H9 (cell line): ENCODE results near the gene KLHL14. TPM values are rescaled to one million over a fixed set of nuclear protein-coding genes. Genes with fewer than 3 reads are reported as not detected.

ENCODE experiments used
- DNase-seq: peaks from one replicate; pipeline ENCODE4 v3.0.0-alpha.2; 2017
- H2AFZ ChIP-seq: one replicate; pipeline ENCODE4 v1.6.1; 2013; ENCODE audit warnings: mild to moderate bottlenecking, low read length, control low read depth, moderate library complexity
- H2AK5ac ChIP-seq: 2 replicates; pipeline ENCODE4 v1.6.1; 2013; ENCODE audit warnings: low read length, control low read depth, mixed read lengths; ENCODE audit not compliant: insufficient read length
- H2BK120ac ChIP-seq: one replicate; pipeline ENCODE4 v1.6.1; 2013; ENCODE audit warnings: low read depth, mild to moderate bottlenecking, low read length, control low read depth, inconsistent platforms; ENCODE audit not compliant: poor library complexity, severe bottlenecking
- H2BK12ac ChIP-seq: 2 replicates; pipeline ENCODE4 v1.6.1; 2013; ENCODE audit warnings: low read length, control low read depth, mixed read lengths, low read depth; ENCODE audit not compliant: insufficient read length
- H2BK15ac ChIP-seq: 2 replicates; pipeline ENCODE4 v1.6.1; 2013; ENCODE audit warnings: low read depth, low read length, control low read depth
- H2BK20ac ChIP-seq: one replicate; pipeline ENCODE4 v1.6.1; 2013; ENCODE audit warnings: low read depth, mild to moderate bottlenecking, low read length, control low read depth, inconsistent platforms; ENCODE audit not compliant: poor library complexity, severe bottlenecking
- H2BK5ac ChIP-seq: 2 replicates; pipeline ENCODE4 v1.6.1; 2013; ENCODE audit warnings: low read length, control low read depth, mixed read lengths; ENCODE audit not compliant: insufficient read length
- H3K14ac ChIP-seq: 2 replicates; pipeline ENCODE4 v1.6.1; 2013; ENCODE audit warnings: low read length, control low read depth; ENCODE audit not compliant: insufficient read depth
- H3K18ac ChIP-seq: 2 replicates; pipeline ENCODE4 v1.6.1; 2013; ENCODE audit warnings: low read depth, mild to moderate bottlenecking, mixed read lengths, low read length, control low read depth; ENCODE audit not compliant: insufficient read length
- H3K23ac ChIP-seq: 2 replicates; pipeline ENCODE4 v1.6.1; 2013; ENCODE audit warnings: low read length, control low read depth, mixed read lengths, low read depth; ENCODE audit not compliant: insufficient read length
- H3K23me2 ChIP-seq: 2 replicates; pipeline ENCODE4 v1.6.1; 2013; ENCODE audit warnings: low read depth, mild to moderate bottlenecking, mixed read lengths, low read length, control low read depth; ENCODE audit not compliant: insufficient read length, poor library complexity, severe bottlenecking
- H3K27ac ChIP-seq: 2 replicates; pipeline ENCODE4 v1.5.1; 2013; ENCODE audit warnings: low read length, control low read depth, mixed read lengths, low read depth; ENCODE audit not compliant: insufficient read length
- H3K27me3 ChIP-seq: 2 replicates; pipeline ENCODE4 v1.6.1; 2013; ENCODE audit warnings: low read length, control low read depth, inconsistent platforms; ENCODE audit not compliant: insufficient read depth
- H3K4ac ChIP-seq: 2 replicates; pipeline ENCODE4 v1.6.1; 2013; ENCODE audit warnings: low read depth, mild to moderate bottlenecking, control low read depth, inconsistent platforms, low read length, moderate library complexity
- H3K4me1 ChIP-seq: 2 replicates; pipeline ENCODE4 v1.6.1; 2013; ENCODE audit warnings: low read length, control low read depth, inconsistent platforms; ENCODE audit not compliant: insufficient read depth
- H3K4me2 ChIP-seq: 2 replicates; pipeline ENCODE4 v1.6.1; 2013; ENCODE audit warnings: low read length, control low read depth, mixed read lengths; ENCODE audit not compliant: insufficient read length, insufficient read depth
- H3K56ac ChIP-seq: 2 replicates; pipeline ENCODE4 v1.6.1; 2013; ENCODE audit warnings: low read depth, mild to moderate bottlenecking, mixed read lengths, low read length, control low read depth; ENCODE audit not compliant: insufficient read length
- H3K79me1 ChIP-seq: 2 replicates; pipeline ENCODE4 v1.6.1; 2013; ENCODE audit warnings: low read depth, mild to moderate bottlenecking, moderate library complexity, low read length, control low read depth, inconsistent platforms; ENCODE audit not compliant: insufficient read depth, poor library complexity, severe bottlenecking
- H3K79me2 ChIP-seq: 2 replicates; pipeline ENCODE4 v1.6.1; 2013; ENCODE audit warnings: low read length, control low read depth, inconsistent platforms; ENCODE audit not compliant: insufficient read depth
- H3K9ac ChIP-seq: 2 replicates; pipeline ENCODE4 v1.6.1; 2013; ENCODE audit warnings: low read length, control low read depth, mixed read lengths; ENCODE audit not compliant: insufficient read length; ENCODE audit errors: extremely low read depth
- H3K9me3 ChIP-seq: one replicate; pipeline ENCODE4 v1.6.1; 2013; ENCODE audit warnings: low read depth, low read length, inconsistent platforms; ENCODE audit not compliant: control insufficient read depth
- H3T11ph ChIP-seq: one replicate; pipeline ENCODE4 v1.6.1; 2013; ENCODE audit warnings: mild to moderate bottlenecking, low read length, control low read depth, inconsistent platforms
- H4K20me1 ChIP-seq: one replicate; pipeline ENCODE4 v1.6.1; 2013; ENCODE audit not compliant: control insufficient read depth, insufficient read length, insufficient read depth
- H4K5ac ChIP-seq: 2 replicates; pipeline ENCODE4 v1.6.1; 2013; ENCODE audit warnings: low read depth, mild to moderate bottlenecking, mixed read lengths, low read length, control low read depth; ENCODE audit not compliant: insufficient read length
- H4K8ac ChIP-seq: replicated peaks from 2 replicates; pipeline ENCODE4 v1.6.1; 2013; ENCODE audit warnings: low read length, control low read depth, mixed read lengths, low read depth; ENCODE audit not compliant: insufficient read length
- H4K91ac ChIP-seq: 2 replicates; pipeline ENCODE4 v1.6.1; 2013; ENCODE audit warnings: low read depth, mild to moderate bottlenecking, moderate library complexity, mixed read lengths, low read length, control low read depth; ENCODE audit not compliant: insufficient read length
- H3K27ac Mint-ChIP-seq, 3 experiments: 2 replicates in 2 of 3; 3 replicates in 1 of 3; pipeline ENCODE4 v1.8.0; 2020 to 2021; ENCODE audit warnings: mixed read lengths in 3 of 3, mild to moderate bottlenecking in 1 of 3, moderate library complexity in 1 of 3
- H3K27me3 Mint-ChIP-seq: 2 replicates; pipeline ENCODE4 v1.8.0; 2021; ENCODE audit warnings: low read depth, mild to moderate bottlenecking, moderate library complexity, mixed read lengths
- H3K36me3 Mint-ChIP-seq, 3 experiments: 2 replicates in 2 of 3; 3 replicates in 1 of 3; pipeline ENCODE4 v1.8.0; 2020 to 2021; ENCODE audit warnings: low read depth in 3 of 3, mixed read lengths in 3 of 3; ENCODE audit not compliant: insufficient read depth in 1 of 3
- H3K4me1 Mint-ChIP-seq, 2 experiments: 2 replicates each; pipeline ENCODE4 v1.8.0; 2020; ENCODE audit warnings: mixed read lengths in 2 of 2
- H3K4me3 Mint-ChIP-seq, 2 experiments: 2 replicates in 1 of 2; 3 replicates in 1 of 2; pipeline ENCODE4 v1.8.0; 2020 to 2021; ENCODE audit warnings: mild to moderate bottlenecking in 2 of 2, mixed read lengths in 2 of 2, moderate library complexity in 1 of 2
- H3K9me3 Mint-ChIP-seq, 2 experiments: 2 replicates in 1 of 2; 3 replicates in 1 of 2; pipeline ENCODE4 v1.8.0; 2020; ENCODE audit warnings: mild to moderate bottlenecking in 2 of 2, mixed read lengths in 2 of 2, moderate library complexity in 1 of 2
- WGBS: extraction: QIAGEN DNeasy Blood & Tissue Kit; methylation state at CpG from one replicate; pipeline ENCODE4 v1.1.7; 2013; ENCODE audit warnings: missing lambda C conversion rate, low lambda C conversion rate, mixed read lengths; ENCODE audit not compliant: insufficient read length; ENCODE audit errors: extremely low coverage; 5-methylcytosine and 5-hydroxymethylcytosine counted together
- total RNA-seq: library from RNA; stranded (reverse); gene quantifications from 2 replicates; pipeline ENCODE4 v1.2.1, GENCODE V29; 2021
- TF ChIP-seq, protein P1 (sequence below): fragments of 200-600 bp; sonication (generic); conservative IDR thresholded peaks from 3 replicates; pipeline ENCODE4 v1.8.0; 2021; ENCODE audit warnings: antibody characterized with exemption, mild to moderate bottlenecking

The KLHL14 gene
- total RNA-seq, 1 experiment from 2014 or later: 1.0 TPM

DNA sequence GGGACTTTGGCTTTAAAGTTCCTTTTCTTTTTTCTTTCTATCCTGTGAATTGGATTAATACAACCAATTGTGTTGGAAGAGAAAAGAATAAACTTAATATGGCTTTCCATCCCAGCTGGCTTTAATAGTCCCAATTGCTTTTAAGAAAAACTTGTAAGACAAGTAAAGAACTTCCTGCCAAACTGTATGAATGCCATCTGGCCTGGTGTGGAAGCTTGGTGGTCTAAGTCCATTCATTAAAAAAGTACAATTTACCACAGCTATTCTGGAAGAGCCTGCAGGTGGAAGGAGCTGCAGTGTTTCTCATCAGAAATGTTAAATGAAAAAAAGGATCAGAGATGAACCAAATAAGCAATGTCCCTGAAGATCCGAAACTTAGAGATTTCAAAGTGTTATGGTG, 103.9 kb downstream of the KLHL14 start:
- Histone ChIP-seq H3K9me3 (no peaks in the 10 kb centered on the region), H2AK5ac (no peak overlapping the region), H4K20me1 (no peaks in the 10 kb centered on the region), H3K4ac (no peak overlapping the region), H4K91ac (no peak overlapping the region), H3K4me2 (no peak overlapping the region), H4K8ac (no peak overlapping the region), H3K14ac (no peak overlapping the region), H3K79me1 (no peaks in the 10 kb centered on the region), H3K4me1 (no peaks in the 10 kb centered on the region), H3T11ph (no peak overlapping the region), H3K9ac (no peak overlapping the region), H4K5ac (no peak overlapping the region), H2BK15ac (no peak overlapping the region), H3K79me2 (no peaks in the 10 kb centered on the region), H3K27me3 (no peaks in the 10 kb centered on the region), H2BK5ac (no peak overlapping the region), H2AFZ (no peak overlapping the region), H2BK20ac (no peak overlapping the region), H2BK12ac (no peak overlapping the region), H3K23me2 (no peaks in the 10 kb centered on the region), H3K27ac (no peak overlapping the region), H3K56ac (no peak overlapping the region), H2BK120ac (no peak overlapping the region), H3K23ac (no peak overlapping the region), H3K18ac (no peak overlapping the region)
- no CpG with 5 or more reads among the region's 1 CpG for WGBS
- no peak overlapping the region for H3K4me3 Mint-ChIP-seq
- H3K9me3 Mint-ChIP-seq: no peaks in the 10 kb centered on the region; a peak in 1 of 5 replicates
- TF ChIP-seq, protein P1, sequence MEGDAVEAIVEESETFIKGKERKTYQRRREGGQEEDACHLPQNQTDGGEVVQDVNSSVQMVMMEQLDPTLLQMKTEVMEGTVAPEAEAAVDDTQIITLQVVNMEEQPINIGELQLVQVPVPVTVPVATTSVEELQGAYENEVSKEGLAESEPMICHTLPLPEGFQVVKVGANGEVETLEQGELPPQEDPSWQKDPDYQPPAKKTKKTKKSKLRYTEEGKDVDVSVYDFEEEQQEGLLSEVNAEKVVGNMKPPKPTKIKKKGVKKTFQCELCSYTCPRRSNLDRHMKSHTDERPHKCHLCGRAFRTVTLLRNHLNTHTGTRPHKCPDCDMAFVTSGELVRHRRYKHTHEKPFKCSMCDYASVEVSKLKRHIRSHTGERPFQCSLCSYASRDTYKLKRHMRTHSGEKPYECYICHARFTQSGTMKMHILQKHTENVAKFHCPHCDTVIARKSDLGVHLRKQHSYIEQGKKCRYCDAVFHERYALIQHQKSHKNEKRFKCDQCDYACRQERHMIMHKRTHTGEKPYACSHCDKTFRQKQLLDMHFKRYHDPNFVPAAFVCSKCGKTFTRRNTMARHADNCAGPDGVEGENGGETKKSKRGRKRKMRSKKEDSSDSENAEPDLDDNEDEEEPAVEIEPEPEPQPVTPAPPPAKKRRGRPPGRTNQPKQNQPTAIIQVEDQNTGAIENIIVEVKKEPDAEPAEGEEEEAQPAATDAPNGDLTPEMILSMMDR: no peak
- no peak overlapping the region for H3K27ac Mint-ChIP-seq
- H3K36me3 Mint-ChIP-seq: peaks cover 0 to 2% (median 0%) of the 10 kb centered on the region in 3 experiments; a peak in 1 of 7 replicates
- DNase-seq: no peak
- H3K4me1 Mint-ChIP-seq: peaks cover 6% of the 10 kb centered on the region in 2 experiments
- H3K27me3 Mint-ChIP-seq: no peaks in the 10 kb centered on the region
